22Rv1 (cell line): ENCODE measurements around the gene GPRIN1.

Source experiments
- CTCF ChIP-seq: fragments of 450-650 bp; IDR thresholded peaks from 2 replicates; pipeline ENCODE4 v1.5.1; 2017; ENCODE audit warnings: mild to moderate bottlenecking
- ZFX ChIP-seq: fragments of 450-650 bp; IDR thresholded peaks from 2 replicates; pipeline ENCODE4 v1.6.1; 2017; ENCODE audit warnings: antibody characterized with exemption, borderline replicate concordance

GRCh38 chr5:176626876-176627236 is 16.9 kb upstream of the GPRIN1 start:
- TF ChIP-seq CTCF (no peak), ZFX (no peak)
